ENCODE data around the gene REG3A.

Gene REG3A

DNA sequence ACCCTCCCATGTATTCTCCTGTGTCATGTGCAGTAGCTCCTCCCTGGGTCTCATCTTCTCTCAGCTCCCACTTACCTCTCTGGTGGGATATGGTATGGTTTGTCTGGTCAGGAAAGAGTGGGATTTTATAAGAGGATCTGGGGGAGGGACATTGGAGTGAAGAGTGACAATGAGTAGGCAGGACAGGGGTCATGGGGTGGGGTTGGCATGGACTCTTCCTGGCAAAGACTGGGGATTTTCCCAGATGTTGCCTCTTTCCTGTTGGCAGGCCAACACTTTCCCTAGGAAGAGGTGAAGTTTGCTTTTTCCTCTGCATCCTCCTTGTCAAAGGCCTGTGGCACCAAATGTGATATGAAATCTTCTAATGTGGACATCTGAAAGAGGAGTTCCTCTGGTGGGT is at the start of gene REG3A:
TSS of gene REG3A (minus strand) at position 101 of the 400 bp plus-strand sequence. CDS start 348 bp downstream, outside the sequence.
- DNase-seq = no peak

DNA sequence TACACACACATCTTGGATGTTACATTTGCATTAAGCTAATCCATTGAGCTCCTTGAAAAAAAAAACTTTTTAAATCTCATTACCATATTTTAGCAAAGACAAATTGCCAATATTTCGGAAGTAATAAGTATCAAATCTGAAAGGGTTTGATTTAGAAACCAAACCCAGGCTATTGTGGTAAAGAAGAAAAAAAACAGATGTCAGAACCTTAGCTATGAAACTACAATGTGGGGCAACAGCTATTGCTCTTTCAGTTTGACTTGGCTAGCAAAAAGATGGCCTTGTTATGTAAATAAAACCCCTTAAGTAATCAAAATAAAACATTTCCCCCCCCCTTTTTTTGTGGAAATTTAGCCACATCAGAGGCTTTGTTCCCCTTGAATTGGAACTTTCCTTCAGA is 41.2 kb upstream of the REG3A start:
- no peak for DNase-seq

GRCh38 chr2:79191816-79192215 is 32.3 kb upstream of the REG3A start:
- DNase-seq = no peak

GRCh38 chr2:79191081-79191480 is 31.5 kb upstream of the REG3A start:
- no peak for DNase-seq

GRCh38 chr2:79189465-79189864 is 29.9 kb upstream of the REG3A start:
- no peak for DNase-seq

GRCh38 chr2:79181617-79182016 is 22.1 kb upstream of the REG3A start:
- DNase-seq = no peak

- no peak for DNase-seq
Measured at GRCh38 chr2:79180092-79180491, 20.5 kb upstream of the REG3A start.

DNA sequence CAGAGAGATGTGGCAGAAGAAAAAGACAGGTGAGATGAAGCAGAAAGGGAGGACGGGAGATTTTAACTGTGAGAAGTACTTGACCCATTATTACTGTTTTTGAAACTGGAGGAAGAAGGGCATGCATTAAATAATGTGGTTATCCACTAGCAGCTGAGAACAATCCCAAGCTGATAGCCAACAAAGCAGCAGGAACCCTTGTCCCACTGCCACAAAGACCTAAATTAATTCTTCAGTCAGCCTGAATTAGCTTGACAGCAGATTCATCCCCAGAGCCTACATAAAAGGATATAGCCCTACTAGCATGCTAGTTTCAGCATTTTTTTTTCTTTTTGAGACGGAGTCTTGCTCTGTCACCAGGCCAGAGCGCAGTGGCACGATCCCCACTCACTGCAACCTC is 19.5 kb upstream of the REG3A start:
- no peak for DNase-seq

DNA sequence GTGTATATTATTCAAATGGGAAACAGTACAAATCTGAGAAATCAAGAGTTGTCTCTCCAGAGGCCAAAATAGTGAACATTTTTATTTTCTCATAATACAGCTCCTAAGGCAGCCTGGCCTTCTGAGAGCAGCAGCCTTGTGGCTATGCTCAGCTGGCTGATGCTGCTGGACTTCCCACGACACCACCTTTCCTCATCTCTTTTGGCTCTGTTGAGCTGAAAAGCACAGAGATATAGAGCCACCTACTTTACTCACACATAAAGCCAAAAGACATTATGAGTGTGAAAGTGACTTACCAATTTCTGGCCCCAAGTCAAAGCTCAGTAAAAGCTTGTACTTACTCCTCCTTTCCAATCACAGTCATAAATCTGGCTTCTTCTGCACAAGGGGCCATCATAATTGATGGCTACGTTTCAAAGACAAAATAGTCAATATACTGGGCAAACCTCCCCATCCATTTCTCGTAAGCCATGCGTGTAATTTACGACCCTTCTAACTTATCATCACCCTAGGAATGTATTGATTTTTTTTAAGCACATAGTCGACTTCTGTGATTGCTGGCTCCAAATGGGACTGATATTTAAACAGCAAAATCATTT is 18.6 kb upstream of the REG3A start:
- DNase-seq = no peak

DNA sequence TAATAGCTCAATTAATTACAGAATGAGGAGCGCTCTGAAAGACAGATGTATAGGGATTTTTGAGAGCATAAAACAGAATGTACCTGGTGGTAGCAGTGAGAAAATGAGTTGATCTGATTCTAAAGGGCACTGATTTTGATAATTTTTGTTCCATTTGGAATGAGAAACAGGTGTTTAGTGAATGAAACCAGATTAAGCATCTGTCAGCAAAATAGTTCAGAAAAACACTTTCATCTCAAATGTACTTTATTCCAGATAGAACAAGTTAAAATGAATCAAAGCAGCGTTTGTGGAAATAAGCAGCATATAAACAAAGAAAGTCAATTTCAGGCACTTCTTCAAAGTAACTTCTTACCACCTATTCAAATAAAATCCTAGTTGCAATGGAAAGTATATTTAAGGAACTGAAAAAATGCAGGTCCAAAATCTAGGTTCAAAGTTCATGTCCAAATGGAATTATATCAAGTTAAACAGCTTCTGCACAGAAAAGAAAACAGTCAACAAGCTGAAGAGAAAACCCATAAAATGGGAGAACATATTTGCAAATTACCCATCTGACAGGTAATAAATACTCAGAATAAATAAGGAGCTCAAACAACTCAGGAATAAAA is 11.9 kb upstream of the REG3A start:
- DNase-seq = no peak

DNA sequence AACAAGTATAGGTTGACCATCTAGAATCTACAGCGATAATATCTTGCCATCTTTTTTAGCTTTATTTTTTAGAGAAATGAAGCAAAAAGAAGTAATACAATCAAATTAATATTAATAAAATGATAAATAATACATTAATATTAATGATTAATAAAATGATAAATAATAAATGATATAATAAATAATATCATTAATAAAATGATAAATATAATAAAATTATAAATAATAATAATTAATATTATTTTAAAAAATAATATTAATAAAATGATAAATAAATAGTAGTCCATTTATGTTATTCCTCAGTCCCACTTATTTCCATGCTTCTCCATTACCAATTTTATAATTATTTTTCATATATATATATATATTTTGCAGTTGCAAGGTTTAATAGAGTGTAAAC is 3.2 kb upstream of the REG3A start:
- no peak for DNase-seq

- DNase-seq = no peak
Measured at GRCh38 chr2:79162132-79162531, 2.6 kb upstream of the REG3A start.

GRCh38 chr2:79159030-79159429 is 523 bp downstream of the REG3A start:
- no peak for DNase-seq

DNA sequence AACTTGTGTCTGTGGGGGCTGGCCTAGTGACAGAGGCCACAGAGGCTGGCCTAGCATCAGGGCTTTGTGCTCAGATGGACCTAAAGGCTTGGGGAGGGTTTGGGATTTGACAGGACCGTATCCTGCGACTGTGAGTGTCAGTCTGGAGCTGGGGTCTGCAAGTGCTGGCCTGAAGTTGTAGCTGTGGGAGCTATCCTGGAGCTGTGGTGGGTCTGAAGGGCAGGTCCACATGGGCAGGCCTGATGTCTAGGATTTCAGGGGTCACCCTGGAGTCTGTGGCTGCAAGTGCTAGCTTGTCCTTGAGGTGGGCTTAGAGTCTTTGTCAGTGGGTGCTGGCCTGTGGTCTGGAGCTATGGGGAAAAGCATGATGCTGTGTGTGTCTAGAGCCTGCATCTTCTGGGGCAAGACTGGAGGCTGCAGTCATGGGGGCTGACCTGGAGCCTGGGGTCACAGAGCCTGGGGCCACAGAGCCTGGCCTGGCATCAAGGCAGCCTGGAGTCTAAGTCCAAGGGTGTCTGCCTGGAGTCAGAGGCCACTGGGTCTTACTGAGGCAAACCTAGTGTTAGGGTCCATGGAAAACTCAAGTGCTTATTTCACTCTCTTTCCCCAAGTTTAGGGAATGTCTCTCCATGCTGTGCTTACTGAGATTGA is 3.6 kb downstream of the REG3A start:
- DNase-seq = no peak

GRCh38 chr2:79139423-79139822 is 20.1 kb downstream of the REG3A start:
- no peak for DNase-seq

- no peak for DNase-seq
Measured at GRCh38 chr2:79138385-79138784, 21.2 kb downstream of the REG3A start.

GRCh38 chr2:79131687-79132086 is 27.9 kb downstream of the REG3A start:
- no peak for DNase-seq

DNA sequence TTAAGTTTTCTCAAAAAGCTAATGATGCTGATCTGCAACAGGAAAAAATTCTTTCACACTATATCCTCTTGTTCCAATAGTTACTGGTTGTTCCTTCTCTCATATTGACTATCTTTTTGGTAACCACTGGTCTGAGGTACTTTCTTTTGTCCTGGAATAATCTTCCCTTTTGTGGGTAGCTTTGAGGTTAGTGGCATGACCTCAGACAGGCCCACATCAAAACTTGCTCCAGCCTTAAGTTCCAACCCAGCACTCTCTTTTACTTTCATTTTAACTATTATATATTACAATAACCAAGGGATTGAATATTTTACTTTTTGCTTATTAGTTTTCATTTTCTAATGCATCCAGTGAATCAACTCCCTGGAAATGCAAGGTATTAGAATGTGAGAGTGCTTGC is 29.7 kb downstream of the REG3A start:
- DNase-seq = no peak

DNA sequence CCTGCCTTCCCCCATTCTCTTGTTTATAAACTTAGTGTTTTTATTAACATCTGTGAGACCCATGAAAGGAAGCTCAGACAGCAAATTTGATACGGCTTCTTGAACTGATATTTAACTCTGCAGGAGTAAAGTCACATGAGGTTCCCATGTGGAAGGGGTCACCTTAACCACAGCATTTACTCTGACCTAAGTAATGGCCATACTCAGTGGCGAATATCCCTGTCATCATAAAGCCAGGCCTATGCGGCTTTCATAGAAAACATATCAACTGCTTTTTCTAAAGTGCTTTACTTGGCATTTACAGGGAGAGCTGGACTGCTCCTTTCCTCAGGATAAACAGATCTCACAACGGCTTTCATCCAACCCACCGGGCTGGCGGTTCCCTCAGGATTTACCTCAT is 30.3 kb downstream of the REG3A start:
- DNase-seq = no peak

DNA sequence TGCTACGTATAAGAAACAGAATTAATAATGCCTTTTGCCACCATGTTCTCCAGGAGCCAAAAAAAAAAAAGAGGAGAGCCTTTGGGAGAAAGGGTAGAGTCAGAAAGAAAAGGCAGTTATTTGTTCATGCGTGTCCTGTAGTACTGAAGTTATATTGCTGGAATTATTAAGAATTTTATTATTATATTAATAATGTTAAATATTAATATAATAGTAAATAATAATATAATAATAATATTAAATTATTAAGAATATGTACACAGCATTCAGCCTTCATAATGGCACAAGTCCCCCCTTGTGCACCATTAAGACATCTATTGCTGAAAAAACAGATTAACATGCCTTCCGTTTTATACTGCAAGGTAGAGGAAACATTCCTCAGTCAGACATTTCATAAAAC is 31.1 kb downstream of the REG3A start:
- DNase-seq = no peak

DNA sequence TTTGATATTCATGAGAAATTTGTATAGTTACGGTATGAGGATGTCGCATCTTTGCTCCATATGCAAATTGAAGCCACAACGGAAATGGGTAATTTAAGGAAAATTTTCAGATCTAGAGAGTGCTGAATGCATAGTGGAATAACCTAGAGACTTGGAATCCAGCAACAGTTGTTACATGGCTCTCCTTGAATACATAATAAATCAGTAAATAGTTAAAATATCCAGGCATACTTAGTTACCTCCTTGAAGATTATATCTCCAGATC is 33.9 kb downstream of the REG3A start:
- no peak for DNase-seq

GRCh38 chr2:79124907-79125720 is 34.4 kb downstream of the REG3A start:
- DNase-seq = no peak

DNA sequence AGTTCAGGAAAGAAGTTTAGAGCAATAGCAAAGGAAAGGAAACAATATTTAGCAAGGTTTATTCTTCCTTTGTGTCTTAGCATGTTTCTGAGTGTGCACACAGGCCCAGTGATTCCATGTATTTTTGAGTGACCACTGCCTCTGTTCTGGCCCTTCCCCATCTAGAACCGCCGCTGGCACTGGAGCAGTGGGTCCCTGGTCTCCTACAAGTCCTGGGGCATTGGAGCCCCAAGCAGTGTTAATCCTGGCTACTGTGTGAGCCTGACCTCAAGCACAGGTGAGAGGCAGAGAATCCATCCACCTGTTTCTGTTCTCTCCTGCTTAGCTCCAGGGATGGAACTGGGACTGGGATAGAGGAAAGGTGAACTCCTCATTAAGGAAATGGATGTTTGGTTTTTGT is 36.9 kb downstream of the REG3A start:
- DNase-seq = no peak

- DNase-seq = no peak
Measured at GRCh38 chr2:79120194-79120713, 39.3 kb downstream of the REG3A start, which contains the start of gene REG1A. TSS of gene REG1A (plus strand) at chr2:79120488. CDS start at chr2:79120862, 374 bp downstream.
